Immature natural killer cell (primary cell): Measurements from ENCODE around the gene DOLPP1. TPM values are rescaled to one million over a fixed set of nuclear protein-coding genes. Genes with fewer than 3 reads are reported as not detected.

ENCODE experiments used
- DNase-seq, 3 donors: peaks; one replicate each; pipeline ENCODE4 v3.0.0; 2022; ENCODE audit warnings: mixed read lengths in 1 of 3
- H3K27ac Mint-ChIP-seq, 6 donors: one replicate each; pipeline ENCODE4 v1.8.0; 2020; ENCODE audit warnings: mixed read lengths in 6 of 6, mild to moderate bottlenecking in 5 of 6, inconsistent platforms in 4 of 6, moderate library complexity in 3 of 6
- H3K27me3 Mint-ChIP-seq, 3 donors: one replicate each; pipeline ENCODE4 v1.8.0; 2020 to 2021; ENCODE audit warnings: low read depth in 3 of 3, mild to moderate bottlenecking in 3 of 3, mixed read lengths in 3 of 3, moderate library complexity in 3 of 3, inconsistent platforms in 1 of 3
- H3K36me3 Mint-ChIP-seq, 3 donors: one replicate each; pipeline ENCODE4 v1.8.0; 2020; ENCODE audit warnings: mixed read lengths in 3 of 3, inconsistent platforms in 2 of 3, mild to moderate bottlenecking in 2 of 3
- H3K4me1 Mint-ChIP-seq, 2 donors: one replicate each; pipeline ENCODE4 v1.8.0; 2020; ENCODE audit warnings: inconsistent platforms in 2 of 2, mild to moderate bottlenecking in 2 of 2, mixed read lengths in 2 of 2, moderate library complexity in 1 of 2
- H3K4me3 Mint-ChIP-seq, 5 donors: one replicate each; pipeline ENCODE4 v1.8.0; 2020; ENCODE audit warnings: mild to moderate bottlenecking in 5 of 5, mixed read lengths in 5 of 5, inconsistent platforms in 3 of 5, moderate library complexity in 3 of 5
- H3K9me3 Mint-ChIP-seq, 6 donors: one replicate each; pipeline ENCODE4 v1.8.0; 2020; ENCODE audit warnings: mild to moderate bottlenecking in 6 of 6, mixed read lengths in 6 of 6, inconsistent platforms in 4 of 6, moderate library complexity in 3 of 6
- polyA plus RNA-seq, 3 donors: library from polyadenylated mRNA; unstranded; fragments of 300-500 nt; fragmentation: Illumina TruSeq; gene quantifications; one replicate each; pipeline ENCODE4 v1.2.3, GENCODE V29; 2021

Gene DOLPP1
- polyA plus RNA-seq, 3 donors from 2014 or later = 9.0 to 13.1 (median 12.9) TPM

DNA sequence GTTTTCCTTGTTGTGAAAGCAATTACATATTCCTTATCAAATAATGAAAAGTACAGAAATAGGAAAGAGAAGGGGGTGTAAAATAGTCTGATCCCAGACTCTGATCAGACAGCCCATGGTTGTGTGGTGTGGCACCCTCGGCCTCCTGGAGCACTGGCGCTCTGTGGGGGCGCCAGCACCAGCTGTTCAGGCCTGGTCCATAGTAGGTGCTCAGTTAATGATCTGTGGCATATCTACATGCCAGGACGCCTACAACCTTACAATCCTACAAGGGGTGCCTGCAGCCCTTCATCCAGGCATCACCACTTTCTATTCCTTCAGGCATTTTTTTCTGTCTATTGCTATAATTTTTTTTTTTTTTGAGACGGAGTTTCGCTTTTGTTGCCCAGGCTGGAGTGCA, 27.9 kb upstream of the DOLPP1 start:
- Mint-ChIP-seq H3K27ac (no peak overlapping the region), H3K9me3 (no peaks in the 10 kb centered on the region), H3K27me3 (peaks cover 0 to 2% (median 0%) of the 10 kb centered on the region in 3 donors), H3K36me3 (peaks cover 5 to 17% (median 7%) of the 10 kb centered on the region in 3 donors), H3K4me3 (no peak overlapping the region), H3K4me1 (peaks cover 3% of the 10 kb centered on the region in 2 donors)
- DNase-seq = no peak

DNA sequence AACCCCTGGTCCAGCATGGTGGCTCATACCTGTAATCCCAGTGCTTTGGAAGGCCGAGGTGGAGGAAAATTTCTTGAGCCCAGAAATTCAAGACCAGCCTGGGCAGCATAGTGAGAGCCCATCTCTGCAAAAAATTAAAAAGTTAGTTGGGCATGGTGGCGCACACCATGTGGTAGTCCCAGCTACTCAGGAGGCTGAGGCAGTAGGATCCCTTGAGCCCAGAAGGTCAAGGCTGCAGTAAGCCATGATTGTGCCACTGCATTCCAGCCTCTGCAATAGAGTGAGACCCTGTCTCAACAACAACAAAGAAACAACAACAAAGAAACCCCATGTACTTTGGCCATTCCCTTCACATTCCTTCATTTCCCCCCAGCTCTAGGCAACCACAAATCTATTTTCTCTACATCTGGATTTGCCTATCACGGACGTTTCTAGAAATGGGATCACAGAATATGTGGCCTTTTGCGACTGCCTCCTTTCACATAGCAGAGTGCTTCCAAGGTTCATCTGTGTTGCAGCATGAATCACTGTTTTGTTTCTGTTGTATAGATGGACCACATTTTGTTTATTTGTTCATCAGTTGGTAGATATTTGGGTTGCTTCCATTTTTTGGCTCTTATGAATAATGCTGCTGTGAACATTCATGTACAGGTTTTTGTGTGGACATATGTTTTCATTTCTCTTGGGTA, 26.6 kb upstream of the DOLPP1 start:
- Mint-ChIP-seq H3K4me3 (no peak overlapping the region), H3K27me3 (peaks cover 0 to 3% (median 2%) of the 10 kb centered on the region in 3 donors), H3K9me3 (no peaks in the 10 kb centered on the region), H3K27ac (no peak overlapping the region), H3K4me1 (peaks cover 5 to 10% of the 10 kb centered on the region in 2 donors), H3K36me3 (peaks cover 5 to 13% (median 11%) of the 10 kb centered on the region in 3 donors)
- no peak for DNase-seq

DNA sequence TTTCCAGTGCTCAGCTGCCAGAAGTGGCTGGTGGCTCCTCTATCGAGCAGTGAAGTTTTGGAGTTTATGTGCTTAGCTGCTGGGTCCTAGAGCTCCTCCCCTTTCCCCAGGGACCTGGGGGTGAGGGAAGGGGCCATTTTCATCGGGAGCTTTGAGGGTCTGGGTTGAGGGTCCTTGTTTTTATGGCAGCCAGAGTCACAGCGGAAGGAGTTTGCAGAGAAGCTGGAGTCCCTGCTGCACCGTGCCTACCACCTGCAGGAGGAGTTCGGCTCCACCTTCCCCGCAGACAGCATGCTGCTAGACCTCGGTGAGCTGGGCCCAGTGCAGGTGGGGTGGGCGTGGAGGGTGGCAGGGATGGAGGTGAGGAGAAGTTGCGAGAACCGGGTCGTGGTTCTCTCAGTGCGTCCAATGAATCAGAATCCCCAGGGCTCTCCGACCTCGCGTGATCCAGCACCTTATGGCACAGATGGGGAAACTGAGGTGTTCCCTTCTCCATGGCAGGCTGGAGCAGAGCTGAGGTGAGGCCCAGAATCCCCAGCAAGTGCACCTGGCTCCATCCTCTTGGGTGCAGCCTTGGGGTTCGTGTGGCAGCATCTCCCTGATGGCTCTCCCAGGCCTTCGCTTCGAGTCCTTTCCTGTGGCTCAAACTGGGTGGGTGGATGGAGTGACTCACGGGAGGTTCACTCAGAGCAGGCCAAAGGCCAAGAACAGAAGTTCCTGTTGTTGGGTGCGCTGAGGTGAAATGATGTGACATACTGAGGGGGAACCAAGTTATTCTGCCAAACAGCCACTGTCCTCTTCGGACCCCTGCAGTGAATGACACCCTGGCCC, 21.7 kb upstream of the DOLPP1 start:
- Mint-ChIP-seq H3K27ac (no peak overlapping the region), H3K9me3 (no peaks in the 10 kb centered on the region), H3K4me1 (peaks cover 5 to 10% of the 10 kb centered on the region in 2 donors), H3K27me3 (peaks cover 0 to 2% (median 2%) of the 10 kb centered on the region in 3 donors), H3K36me3 (peaks cover 10 to 22% (median 20%) of the 10 kb centered on the region in 3 donors), H3K4me3 (no peak overlapping the region)
- DNase-seq = no peak

DNA sequence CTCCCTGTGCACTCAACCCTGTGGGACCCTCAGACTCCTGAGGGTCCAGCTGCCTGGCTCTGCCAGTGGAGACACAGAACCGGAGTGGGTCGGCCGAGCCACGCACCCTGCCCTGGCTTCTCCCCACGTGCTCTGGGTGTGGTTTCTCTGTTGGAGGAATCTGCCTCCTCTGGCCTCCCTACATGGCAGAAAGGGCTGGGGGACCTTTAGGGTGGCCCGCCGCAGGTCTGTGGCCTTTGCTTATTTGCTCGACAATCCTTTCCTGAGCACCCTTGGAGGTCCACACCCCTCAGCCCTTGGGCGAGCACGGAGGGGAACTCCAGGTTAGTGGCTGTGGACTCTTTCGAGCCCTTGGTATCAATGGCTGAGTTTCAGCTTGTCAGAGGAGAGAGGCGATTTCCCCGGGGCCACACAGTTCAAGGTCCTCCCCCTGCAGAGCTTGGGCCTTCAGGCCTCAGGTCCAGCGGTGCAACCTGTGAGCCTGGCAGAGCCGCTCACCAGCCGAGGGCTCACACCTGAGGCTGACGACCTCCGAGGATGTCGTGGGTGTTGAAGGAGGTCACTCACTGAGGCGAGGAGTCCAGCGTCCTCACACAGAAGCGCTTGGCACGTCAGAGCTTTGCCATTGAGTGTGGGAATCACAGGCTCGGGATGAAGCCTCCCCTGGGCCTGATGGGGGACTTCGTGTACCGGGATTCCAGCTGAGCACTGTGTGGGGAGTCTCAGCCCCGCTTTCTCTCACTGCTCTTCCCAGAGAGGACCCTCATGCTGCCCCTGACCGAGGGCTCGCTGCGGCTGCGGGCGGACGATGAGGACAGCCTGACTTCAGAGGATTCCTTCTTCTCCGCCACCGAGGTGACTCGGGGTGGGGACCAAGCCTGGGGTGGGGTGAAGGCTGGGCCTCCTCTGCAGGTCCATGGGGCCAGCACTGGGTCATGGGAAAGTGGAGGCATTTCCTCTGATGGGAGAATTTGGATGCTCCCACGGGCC, 20.8 kb upstream of the DOLPP1 start:
- Mint-ChIP-seq H3K4me3 (no peak overlapping the region), H3K27me3 (peaks cover 0 to 2% (median 2%) of the 10 kb centered on the region in 3 donors), H3K9me3 (no peaks in the 10 kb centered on the region), H3K27ac (no peak overlapping the region), H3K36me3 (peaks cover 5 to 16% (median 14%) of the 10 kb centered on the region in 3 donors), H3K4me1 (peaks cover 5 to 10% of the 10 kb centered on the region in 2 donors)
- no peak for DNase-seq

DNA sequence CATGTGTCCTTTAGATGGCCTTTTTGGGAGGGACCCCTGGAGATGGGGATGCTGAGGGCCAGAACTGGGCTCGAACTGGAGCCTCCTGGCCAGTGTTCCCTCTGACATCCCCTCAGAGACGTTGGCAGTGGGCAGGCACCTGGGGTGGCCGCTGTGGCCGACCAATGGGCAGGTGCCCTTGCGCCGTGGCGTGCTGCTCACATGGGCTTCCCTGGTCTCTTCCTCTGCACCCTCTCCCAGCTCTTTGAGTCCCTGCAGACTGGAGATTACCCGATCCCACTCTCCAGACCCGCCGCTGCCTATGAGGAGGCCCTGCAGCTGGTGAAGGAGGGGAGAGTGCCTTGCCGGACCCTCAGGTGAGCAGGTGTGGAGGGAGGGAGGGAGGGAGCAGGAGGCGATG, 19.9 kb upstream of the DOLPP1 start:
- Mint-ChIP-seq H3K36me3 (peaks cover 5 to 20% (median 16%) of the 10 kb centered on the region in 3 donors), H3K4me3 (no peak overlapping the region), H3K27me3 (peaks cover 0 to 2% (median 2%) of the 10 kb centered on the region in 3 donors), H3K9me3 (no peaks in the 10 kb centered on the region), H3K27ac (no peak overlapping the region), H3K4me1 (peaks cover 5 to 10% of the 10 kb centered on the region in 2 donors)
- no peak for DNase-seq

DNA sequence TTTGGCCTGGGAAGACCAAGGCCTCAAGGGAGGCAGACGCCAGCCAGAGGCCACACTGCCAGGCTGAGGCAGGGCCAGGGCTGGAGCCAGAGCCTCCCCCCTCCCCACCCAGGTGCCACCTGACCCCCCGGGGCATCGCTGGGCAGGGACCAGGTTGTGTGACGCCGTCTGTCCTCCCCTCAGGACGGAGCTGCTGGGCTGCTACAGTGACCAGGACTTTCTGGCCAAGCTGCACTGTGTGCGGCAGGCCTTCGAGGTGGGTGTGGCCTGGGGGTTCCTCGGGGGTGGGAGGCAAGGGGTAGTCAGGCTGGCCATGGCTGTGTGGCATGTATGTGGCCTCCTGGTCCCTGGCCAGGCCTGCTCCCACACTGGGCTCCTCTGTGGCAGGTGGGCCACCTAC, 17.9 kb upstream of the DOLPP1 start:
- Mint-ChIP-seq H3K4me3 (no peak overlapping the region), H3K27ac (no peak overlapping the region), H3K27me3 (peaks cover 0 to 2% (median 2%) of the 10 kb centered on the region in 3 donors), H3K9me3 (no peaks in the 10 kb centered on the region), H3K36me3 (peaks cover 5 to 20% (median 11%) of the 10 kb centered on the region in 3 donors), H3K4me1 (peaks cover 2 to 8% of the 10 kb centered on the region in 2 donors)
- no peak for DNase-seq

DNA sequence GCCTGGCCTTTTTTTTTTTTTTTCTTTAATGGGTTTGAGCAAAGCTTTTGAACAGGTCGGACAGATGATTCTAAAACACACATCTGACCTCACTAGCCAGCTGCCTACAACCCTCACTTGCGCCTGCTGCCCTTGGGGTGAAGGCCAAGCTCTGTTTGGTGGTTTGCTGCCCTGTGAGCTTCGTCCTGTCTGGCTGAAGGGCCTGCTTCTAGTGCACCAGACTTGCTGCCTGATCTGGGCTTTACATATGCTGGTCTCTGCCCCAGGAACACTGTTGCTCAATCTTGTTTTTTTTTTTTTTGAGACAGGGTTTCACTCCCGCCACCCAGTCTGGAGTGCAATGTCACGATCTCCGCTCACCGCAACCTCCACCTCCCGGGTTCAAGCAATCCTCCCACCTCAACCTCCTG, 16.4 kb upstream of the DOLPP1 start:
- no peak for DNase-seq
- peaks cover 0 to 5% (median 0%) of the 10 kb centered on the region in 3 donors for H3K27me3 Mint-ChIP-seq
- H3K36me3 Mint-ChIP-seq = peaks cover 5 to 17% (median 13%) of the 10 kb centered on the region in 3 donors
- H3K4me1 Mint-ChIP-seq = peaks cover 14 to 15% of the 10 kb centered on the region in 2 donors
- H3K27ac Mint-ChIP-seq = no peak overlapping the region
- H3K4me3 Mint-ChIP-seq = no peak overlapping the region
- H3K9me3 Mint-ChIP-seq = no peaks in the 10 kb centered on the region

DNA sequence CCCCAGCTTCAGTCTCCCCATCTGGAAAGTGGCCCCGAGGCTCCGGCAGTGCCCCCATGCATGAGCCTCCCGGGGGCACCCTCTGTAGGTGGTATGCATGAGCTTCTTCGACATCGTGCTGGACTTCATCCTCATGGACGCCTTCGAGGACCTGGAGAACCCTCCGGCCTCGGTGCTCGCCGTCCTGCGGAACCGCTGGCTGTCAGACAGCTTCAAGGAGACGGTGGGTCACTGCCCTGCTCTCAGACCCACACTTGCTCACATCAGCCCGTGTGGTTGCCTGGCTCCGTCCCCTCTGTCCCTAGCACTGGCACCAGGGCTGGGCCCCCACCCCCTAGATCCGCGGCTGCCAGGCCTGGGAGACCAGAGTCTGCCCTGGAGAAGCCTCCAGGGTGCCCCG, 12.8 kb upstream of the DOLPP1 start:
- peak overlapping the region in 1 of 5 donors; percentile 77 for H3K4me3 Mint-ChIP-seq
- H3K4me1 Mint-ChIP-seq = peaks cover 22 to 25% of the 10 kb centered on the region in 2 donors
- H3K27me3 Mint-ChIP-seq = peaks cover 0 to 5% (median 0%) of the 10 kb centered on the region in 3 donors
- H3K36me3 Mint-ChIP-seq = peaks cover 5 to 12% (median 9%) of the 10 kb centered on the region in 3 donors
- no peaks in the 10 kb centered on the region for H3K9me3 Mint-ChIP-seq
- DNase-seq = no peak
- H3K27ac Mint-ChIP-seq = peak overlapping the region in 4 of 6 donors; percentile 71 to 88 (median 83)

DNA sequence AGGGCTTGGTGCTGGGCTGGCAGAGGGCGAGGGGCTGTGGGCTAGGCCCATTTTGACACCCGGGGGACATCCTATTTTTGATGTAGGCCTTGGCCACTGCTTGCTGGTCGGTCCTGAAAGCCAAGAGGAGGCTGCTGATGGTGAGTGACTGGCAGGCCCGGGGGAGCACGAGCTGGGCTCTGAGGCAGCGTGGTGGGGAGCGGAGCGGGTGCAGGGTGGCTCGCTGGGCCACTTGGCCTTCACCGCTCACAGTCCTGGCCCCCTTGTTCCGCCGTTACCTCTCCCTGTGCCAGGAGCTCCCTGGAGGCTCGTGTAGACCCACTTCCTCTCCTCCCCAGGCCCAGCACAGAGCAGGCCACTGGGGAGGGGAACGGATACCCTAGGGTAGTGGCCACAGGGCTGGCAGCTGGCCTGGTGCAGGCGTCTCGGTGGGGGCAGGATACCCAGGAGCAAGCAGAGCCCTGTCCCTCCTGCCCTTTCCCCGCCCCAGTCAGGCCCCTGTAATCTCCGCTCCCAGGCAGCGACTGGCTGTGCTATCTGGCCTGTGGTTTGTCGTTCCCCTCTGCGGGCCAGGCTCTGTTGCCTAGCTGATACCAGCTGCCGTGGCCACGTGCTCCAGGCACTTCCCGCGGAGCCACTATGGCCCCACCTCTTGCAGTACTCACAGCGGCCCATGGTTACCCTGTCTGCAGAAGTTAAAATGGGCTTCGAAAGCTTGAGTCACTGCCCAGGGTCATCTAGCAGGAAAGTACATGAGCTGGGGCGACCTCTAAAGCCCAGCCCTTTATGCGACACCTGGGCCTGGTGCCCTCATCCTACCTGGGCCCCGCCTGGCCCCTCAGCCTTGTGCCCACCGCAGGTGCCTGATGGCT, 11.7 kb upstream of the DOLPP1 start:
- Mint-ChIP-seq H3K27ac (peak overlapping the region; percentile 71 to 94 (median 90)), H3K36me3 (peaks cover 0 to 6% (median 4%) of the 10 kb centered on the region in 3 donors), H3K4me1 (peaks cover 22 to 25% of the 10 kb centered on the region in 2 donors), H3K9me3 (no peaks in the 10 kb centered on the region), H3K27me3 (peaks cover 0 to 5% (median 0%) of the 10 kb centered on the region in 3 donors), H3K4me3 (peak overlapping the region; percentile 67 to 79 (median 77))
- DNase-seq = peak; percentile 76 to 79 (median 79)

DNA sequence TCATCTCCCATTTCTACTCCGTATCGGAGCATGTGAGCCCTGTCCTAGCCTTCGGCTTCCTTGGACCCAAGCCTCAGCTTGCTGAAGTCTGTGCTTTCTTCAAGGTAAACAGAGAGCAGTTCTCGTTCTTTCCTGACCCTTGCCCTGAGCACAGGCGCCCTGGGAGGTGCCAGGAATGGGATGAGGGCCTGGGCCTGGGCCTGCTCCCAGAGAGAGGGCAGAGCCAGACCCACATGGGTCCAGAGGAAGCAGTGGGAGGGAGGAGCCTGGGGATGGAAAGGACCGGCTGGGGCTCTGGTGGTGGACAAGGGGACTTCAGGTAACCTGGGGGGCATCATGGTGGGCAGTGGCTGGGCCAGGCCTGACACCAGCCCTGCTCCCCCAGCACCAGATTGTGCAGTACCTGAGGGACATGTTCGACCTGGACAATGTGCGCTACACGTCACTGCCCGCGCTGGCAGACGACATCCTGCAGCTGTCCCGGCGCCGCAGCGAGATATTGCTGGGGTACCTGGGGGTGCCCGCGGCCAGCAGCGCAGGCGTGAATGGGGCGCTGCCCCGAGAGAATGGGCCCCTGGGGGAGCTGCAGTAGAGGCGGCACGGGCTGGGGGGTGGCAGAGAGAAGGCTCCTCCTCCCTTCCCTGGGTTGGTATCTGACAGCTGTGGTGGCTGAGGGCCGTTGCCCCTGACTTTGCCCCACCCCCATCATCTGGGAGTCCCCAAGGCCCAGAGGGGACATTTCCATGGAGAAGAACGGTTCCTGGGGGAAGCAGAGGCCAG, 10.9 kb upstream of the DOLPP1 start:
- Mint-ChIP-seq H3K4me1 (peaks cover 22 to 25% of the 10 kb centered on the region in 2 donors), H3K27me3 (peaks cover 0 to 5% (median 0%) of the 10 kb centered on the region in 3 donors), H3K36me3 (peaks cover 0 to 6% (median 4%) of the 10 kb centered on the region in 3 donors), H3K9me3 (no peaks in the 10 kb centered on the region), H3K27ac (peak overlapping the region in 4 of 6 donors; percentile 4 to 88 (median 38)), H3K4me3 (peak overlapping the region in 1 of 5 donors; percentile 27)
- no peak for DNase-seq

DNA sequence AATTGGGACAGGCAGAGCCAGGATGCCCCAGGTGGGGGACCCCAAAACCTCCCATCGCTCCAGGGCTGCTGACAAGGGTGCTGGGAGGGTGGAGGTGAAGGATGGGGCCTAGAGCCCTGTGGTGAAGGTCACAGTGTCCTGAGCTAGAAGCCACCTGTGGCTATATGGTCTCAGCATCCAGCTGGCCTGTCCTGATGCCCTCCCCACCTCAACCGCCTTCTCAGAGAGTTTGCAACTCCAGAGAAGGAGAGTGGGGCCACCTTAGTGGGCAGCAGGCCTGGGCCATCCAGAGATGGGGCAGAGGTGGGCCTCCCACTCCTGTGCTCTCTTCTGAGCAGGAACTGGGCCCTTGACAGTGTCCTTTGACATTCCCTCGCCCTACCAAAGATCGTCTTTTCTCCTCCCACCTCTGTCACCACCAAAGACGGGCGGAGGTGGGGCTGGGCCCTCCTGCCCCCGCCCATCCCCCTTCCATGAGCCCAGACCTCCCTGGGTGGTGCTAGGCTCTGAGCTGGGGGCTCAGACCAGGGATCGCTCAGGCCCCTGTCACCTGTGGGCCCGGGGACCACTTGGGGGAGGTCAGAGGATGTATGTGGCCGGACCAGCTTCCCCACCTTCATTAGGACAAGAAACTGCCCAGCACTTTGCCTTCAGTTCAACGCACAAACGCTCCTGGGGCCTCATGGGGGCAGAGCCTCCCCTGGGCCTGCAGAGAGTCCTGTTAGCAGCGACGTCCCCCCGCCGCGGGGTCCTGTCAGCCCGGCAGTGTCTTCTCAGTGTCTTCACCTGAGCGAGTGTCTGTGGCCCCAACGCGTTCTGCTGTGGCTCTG, 10.0 kb upstream of the DOLPP1 start:
- Mint-ChIP-seq H3K36me3 (peaks cover 0 to 4% (median under 1%) of the 10 kb centered on the region in 3 donors), H3K4me1 (peaks cover 22 to 25% of the 10 kb centered on the region in 2 donors), H3K27me3 (peaks cover 0 to 5% (median 0%) of the 10 kb centered on the region in 3 donors), H3K27ac (no peak overlapping the region), H3K4me3 (no peak overlapping the region), H3K9me3 (no peaks in the 10 kb centered on the region)
- no peak for DNase-seq
